GM06990 (cell line): ENCODE data around the gene BRAF.

Experiments
- DNase-seq: peaks from one replicate; pipeline ENCODE4 v3.0.0-alpha.2; 2011; ENCODE audit not compliant: insufficient read length; ENCODE audit errors: extremely low read depth
- H3K27me3 ChIP-seq: replicated peaks from 2 replicates; pipeline ENCODE4 v1.6.0; 2011; ENCODE audit warnings: low read length; ENCODE audit not compliant: control insufficient read depth, insufficient read depth
- H3K36me3 ChIP-seq: 2 replicates; pipeline ENCODE4 v1.5.1; 2011; ENCODE audit warnings: low read length; ENCODE audit not compliant: control insufficient read depth, insufficient read depth
- H3K4me3 ChIP-seq: replicated peaks from 2 replicates; pipeline ENCODE4 v1.5.1; 2011; ENCODE audit warnings: low read depth, mild to moderate bottlenecking, control low read depth, low read length
- TF ChIP-seq, protein P1 (sequence below): IDR thresholded peaks from 2 replicates; pipeline ENCODE4 v1.5.1; 2011; ENCODE audit warnings: low read length, control low read depth, mild to moderate bottlenecking, inconsistent platforms; ENCODE audit not compliant: insufficient read depth, poor library complexity, severe bottlenecking

The BRAF gene

DNA sequence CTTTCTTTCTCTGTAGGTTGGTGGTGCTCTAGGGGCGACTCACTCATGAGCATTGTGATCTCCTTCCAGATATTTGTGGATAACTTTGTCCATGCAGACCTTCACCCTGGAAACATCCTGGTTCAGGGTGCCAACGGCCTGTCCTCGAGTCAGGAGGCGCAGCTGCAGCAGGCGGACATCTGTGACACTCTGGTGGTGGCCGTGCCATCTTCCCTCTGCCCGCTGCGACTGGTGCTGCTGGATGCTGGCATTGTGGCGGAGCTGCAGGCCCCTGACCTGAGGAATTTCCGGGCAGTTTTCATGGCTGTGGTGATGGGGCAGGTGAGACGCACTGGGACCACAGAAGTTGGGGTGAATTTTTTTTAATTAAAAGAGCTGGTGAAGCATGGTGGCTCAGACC lies 237.8 kb downstream of the BRAF start:
- TF ChIP-seq, protein P1, sequence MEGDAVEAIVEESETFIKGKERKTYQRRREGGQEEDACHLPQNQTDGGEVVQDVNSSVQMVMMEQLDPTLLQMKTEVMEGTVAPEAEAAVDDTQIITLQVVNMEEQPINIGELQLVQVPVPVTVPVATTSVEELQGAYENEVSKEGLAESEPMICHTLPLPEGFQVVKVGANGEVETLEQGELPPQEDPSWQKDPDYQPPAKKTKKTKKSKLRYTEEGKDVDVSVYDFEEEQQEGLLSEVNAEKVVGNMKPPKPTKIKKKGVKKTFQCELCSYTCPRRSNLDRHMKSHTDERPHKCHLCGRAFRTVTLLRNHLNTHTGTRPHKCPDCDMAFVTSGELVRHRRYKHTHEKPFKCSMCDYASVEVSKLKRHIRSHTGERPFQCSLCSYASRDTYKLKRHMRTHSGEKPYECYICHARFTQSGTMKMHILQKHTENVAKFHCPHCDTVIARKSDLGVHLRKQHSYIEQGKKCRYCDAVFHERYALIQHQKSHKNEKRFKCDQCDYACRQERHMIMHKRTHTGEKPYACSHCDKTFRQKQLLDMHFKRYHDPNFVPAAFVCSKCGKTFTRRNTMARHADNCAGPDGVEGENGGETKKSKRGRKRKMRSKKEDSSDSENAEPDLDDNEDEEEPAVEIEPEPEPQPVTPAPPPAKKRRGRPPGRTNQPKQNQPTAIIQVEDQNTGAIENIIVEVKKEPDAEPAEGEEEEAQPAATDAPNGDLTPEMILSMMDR: no peak
- Histone ChIP-seq H3K27me3 (no peaks in the 10 kb centered on the region), H3K4me3 (no peak overlapping the region), H3K36me3 (peaks cover 5% of the 10 kb centered on the region)
- no peak for DNase-seq

DNA sequence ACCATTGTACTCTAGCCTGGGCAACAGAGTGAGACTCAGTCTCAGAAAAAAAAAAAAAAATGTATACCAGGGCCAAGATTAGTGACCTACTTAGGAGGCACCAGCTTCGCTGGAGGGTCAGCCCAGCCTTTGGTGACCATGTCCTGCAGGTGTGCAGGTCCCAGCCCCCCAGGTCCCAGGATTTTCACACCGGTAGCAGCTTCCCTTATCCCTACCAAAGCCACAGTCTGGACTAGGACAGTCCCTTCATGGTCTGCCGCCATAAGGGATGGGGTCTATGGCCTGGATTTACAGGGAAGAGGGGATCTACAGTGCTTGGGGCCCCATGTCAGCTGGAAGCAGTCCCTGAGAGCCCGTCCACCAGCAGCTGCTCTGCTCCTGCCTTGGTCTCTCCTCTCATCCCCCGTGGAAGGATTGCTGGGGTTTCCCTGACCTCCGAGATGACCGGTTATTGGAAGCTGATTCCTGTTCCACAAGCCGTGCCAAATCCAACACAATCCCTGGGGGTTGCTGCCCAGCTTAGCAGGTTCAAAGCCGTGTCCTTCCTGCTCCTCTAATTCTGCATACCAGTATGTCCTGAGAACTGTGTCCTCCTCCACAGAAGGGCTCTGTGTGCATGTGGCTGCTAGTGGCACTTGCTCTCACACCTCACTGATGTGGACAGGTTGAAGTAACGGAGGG lies 239.2 kb downstream of the BRAF start:
- Histone ChIP-seq H3K4me3 (no peak overlapping the region), H3K27me3 (no peaks in the 10 kb centered on the region), H3K36me3 (peaks cover 7% of the 10 kb centered on the region)
- TF ChIP-seq, protein P1: no peak
- DNase-seq: no peak

DNA sequence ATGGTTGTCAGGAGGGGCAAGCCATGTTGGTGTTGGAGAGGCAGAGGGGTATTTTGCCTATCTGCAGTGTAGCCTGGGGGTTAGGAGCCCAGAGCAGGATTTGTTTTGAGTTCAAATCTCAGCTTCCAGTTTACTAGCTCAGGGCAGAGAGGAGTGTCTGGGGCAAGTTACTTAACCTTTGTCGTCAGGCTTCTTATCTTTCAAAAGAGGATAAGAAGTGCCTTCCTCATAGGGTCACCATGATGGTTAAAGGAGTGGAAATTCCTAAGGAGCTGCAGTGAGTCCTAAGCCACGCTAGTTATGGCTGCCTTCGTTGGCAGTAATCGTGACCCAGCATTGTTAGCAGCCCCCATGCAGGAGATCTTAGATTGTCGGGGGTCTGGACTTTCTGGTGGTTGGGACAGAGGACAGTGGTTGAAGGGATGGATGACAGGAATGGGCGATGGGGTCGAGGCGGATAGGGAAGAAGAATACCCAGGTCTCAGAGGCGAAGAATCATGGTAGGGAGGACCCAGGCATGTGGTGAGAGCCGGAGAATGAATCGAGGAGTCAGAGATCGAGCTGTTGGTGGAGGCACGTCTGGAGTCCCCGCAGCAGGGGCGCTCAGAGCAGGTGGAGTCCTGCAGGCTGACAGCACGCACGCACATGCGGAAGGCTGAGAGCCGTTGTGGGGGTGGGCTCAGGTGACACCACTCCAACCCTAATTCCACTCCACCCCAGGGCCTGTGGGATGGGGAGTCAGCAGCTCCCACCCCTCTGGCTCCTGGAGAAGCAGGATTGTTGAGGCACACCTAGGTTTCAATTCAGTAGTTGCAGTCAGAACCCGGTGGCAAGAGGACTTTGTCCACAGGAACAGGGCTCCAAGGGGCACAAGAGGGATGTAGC lies 240.4 kb downstream of the BRAF start:
- no peak for DNase-seq
- Histone ChIP-seq H3K4me3 (no peak overlapping the region), H3K36me3 (peaks cover 6% of the 10 kb centered on the region), H3K27me3 (no peaks in the 10 kb centered on the region)
- TF ChIP-seq, protein P1: no peak

DNA sequence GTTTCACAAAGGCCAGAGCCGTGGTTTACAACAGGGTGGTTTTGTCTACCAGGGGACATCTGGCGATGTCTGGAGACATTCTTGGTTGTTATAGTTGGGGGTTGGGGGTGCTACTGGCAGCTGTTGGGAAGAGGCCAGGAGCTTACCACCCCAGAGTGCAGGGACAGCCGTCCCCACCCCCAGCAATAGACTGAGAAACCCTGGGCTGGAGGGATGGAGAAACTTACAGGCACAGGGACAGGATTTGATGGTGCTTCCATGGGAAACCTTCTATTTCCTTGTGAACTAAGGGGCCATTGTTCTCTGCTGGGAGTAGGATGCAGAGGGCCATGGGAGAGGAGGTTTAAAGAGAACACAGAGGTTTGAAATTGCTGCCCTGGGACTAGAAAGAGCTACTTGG lies 241.1 kb downstream of the BRAF start:
- H3K36me3 ChIP-seq: peaks cover 6% of the 10 kb centered on the region
- no peak overlapping the region for H3K4me3 ChIP-seq
- no peaks in the 10 kb centered on the region for H3K27me3 ChIP-seq
- DNase-seq: no peak
- TF ChIP-seq, protein P1: no peak

DNA sequence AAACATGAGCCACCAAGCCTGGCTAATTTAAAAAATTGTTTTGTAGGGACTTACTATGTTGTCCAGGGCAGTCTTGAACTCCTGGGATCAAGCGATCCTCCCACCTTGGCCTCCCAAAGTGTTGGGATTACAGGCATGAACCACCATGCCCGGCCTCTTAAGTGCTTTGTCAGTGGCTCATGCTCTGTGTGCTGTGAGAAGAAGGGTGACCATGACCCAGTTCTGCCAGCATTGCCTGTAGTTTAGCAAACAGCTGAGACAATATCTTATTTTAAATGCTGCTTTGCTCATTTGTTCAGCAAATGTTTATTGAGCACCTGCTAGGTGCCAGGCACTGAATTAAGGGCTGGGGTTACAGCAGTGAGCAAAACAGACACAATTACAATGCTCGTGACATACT lies 243.0 kb downstream of the BRAF start:
- Histone ChIP-seq H3K36me3 (peaks cover 6% of the 10 kb centered on the region), H3K4me3 (no peak overlapping the region), H3K27me3 (no peaks in the 10 kb centered on the region)
- no peak for DNase-seq
- TF ChIP-seq, protein P1: no peak
